ENCODE results near the gene OSBPL6. TPM values are rescaled to one million over a fixed set of nuclear protein-coding genes. Genes with fewer than 3 reads are reported as not detected.

The OSBPL6 gene
- total and polyA plus RNA-seq, 9 of the 15 experiments (the other 6 are each of a cell fraction or from before 2014, with no cell fraction given), result 3.4 to 12.7 (median 9.3) TPM

GRCh38 chr2:178193823-178194599, at the start of gene OSBPL6 (continued):
- TF ChIP-seq UBTF (IDR thresholded peaks at IDR 0.05; ENCODE audit: borderline replicate concordance in 1 of 2, low read depth in 2 of 2, low read length in 2 of 2) (peak; percentile 66 to 72; a peak in 3 of 4 replicates), NRF1 (conservative IDR thresholded peaks at IDR 0.05 in 1 of 2, IDR thresholded peaks at IDR 0.05 in 1 of 2) (peak; percentile 90 to 91), RBBP5 (IDR thresholded peaks at IDR 0.05; ENCODE audit: borderline replicate concordance, insufficient read depth, low read length, poor library complexity, severe bottlenecking) (peak; percentile 30), HMGXB4 (CRISPR knock-in tag; IDR thresholded peaks at IDR 0.05) (0 out of 2 replicates have a peak, but pooled peaks have one; percentile 36), SMARCE1 (IDR thresholded peaks at IDR 0.05) (0 out of 2 replicates have a peak, but pooled peaks have one; percentile 35), RBM25 (IDR thresholded peaks at IDR 0.05; ENCODE audit: low read depth, low read length, severe bottlenecking) (peak; percentile 56), ZBTB7A (IDR thresholded peaks at IDR 0.05; ENCODE audit: borderline replicate concordance, control insufficient read depth, low read depth, low read length) (peak; percentile 95; the same call in 1 of the 2 replicates), KLF1 (tag; IDR thresholded peaks at IDR 0.05) (0 out of 2 replicates have a peak, but pooled peaks have one; percentile 45), MEIS2 (IDR thresholded peaks at IDR 0.05; ENCODE audit: partially characterized antibody) (peak; percentile 17), TARDBP (IDR thresholded peaks at IDR 0.05) (0 out of 2 replicates have a peak, but pooled peaks have one; percentile 35), POLR2AphosphoS5 (IDR thresholded peaks at IDR 0.05; ENCODE audit: control insufficient read depth, insufficient read depth, low read depth, low read length) (peak; percentile 60), RB1 (IDR thresholded peaks at IDR 0.05; ENCODE audit: low read depth) (peak; percentile 65), SNIP1 (IDR thresholded peaks at IDR 0.05; ENCODE audit: low read depth) (no peak), SRF (CRISPR knock-in tag; IDR thresholded peaks at IDR 0.05) (0 out of 4 replicates have a peak, but pooled peaks of 1 of the 2 experiments have one; percentile 6)
- TF ChIP-seq, protein P1, sequence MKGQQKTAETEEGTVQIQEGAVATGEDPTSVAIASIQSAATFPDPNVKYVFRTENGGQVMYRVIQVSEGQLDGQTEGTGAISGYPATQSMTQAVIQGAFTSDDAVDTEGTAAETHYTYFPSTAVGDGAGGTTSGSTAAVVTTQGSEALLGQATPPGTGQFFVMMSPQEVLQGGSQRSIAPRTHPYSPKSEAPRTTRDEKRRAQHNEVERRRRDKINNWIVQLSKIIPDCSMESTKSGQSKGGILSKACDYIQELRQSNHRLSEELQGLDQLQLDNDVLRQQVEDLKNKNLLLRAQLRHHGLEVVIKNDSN (CRISPR knock-in tag; IDR thresholded peaks at IDR 0.05), result peak; percentile 33; the same call in 1 of the 2 replicates
- TF ChIP-seq, protein P2, sequence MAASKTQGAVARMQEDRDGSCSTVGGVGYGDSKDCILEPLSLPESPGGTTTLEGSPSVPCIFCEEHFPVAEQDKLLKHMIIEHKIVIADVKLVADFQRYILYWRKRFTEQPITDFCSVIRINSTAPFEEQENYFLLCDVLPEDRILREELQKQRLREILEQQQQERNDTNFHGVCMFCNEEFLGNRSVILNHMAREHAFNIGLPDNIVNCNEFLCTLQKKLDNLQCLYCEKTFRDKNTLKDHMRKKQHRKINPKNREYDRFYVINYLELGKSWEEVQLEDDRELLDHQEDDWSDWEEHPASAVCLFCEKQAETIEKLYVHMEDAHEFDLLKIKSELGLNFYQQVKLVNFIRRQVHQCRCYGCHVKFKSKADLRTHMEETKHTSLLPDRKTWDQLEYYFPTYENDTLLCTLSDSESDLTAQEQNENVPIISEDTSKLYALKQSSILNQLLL (CRISPR knock-in tag; IDR thresholded peaks at IDR 0.05; ENCODE audit: borderline replicate concordance), result no peak
